ENCODE measurements around the gene HECW1. TPM values are rescaled to one million over a fixed set of nuclear protein-coding genes. Genes with fewer than 3 reads are reported as not detected.

Gene HECW1
- total RNA-seq, 6 donors from 2014 or later, result 0.10 to 1.0 (median 0.76) TPM; not detected in 1

GRCh38 chr7:43557831-43558495 is 445.5 kb downstream of the HECW1 start:
- no peak for TF ChIP-seq POLR2A (IDR thresholded peaks at IDR 0.05)
- no peak for TF ChIP-seq CTCF (IDR thresholded peaks at IDR 0.05)
- no peak for TF ChIP-seq EP300 (IDR thresholded peaks at IDR 0.05)
- Histone ChIP-seq H3K4me1 (peaks cover 0 to 9% (median 4%) of the 10 kb centered on the region in 4 donors), H3K36me3 (no peaks in the 10 kb centered on the region), H3K27ac (no peak overlapping the region), H3K27me3 (no peaks in the 10 kb centered on the region), H3K4me3 (no peak overlapping the region), H3K9me3 (no peaks in the 10 kb centered on the region)
- DNase-seq, result no peak
- no peak for ATAC-seq (ENCODE audit: low FRiP score in 2 of 2)
- WGBS, 2 donors, result 86 to 89% methylated on average over 7 of the region's 7 CpGs

- Histone ChIP-seq H3K4me3 (no peak overlapping the region), H3K9me3 (no peaks in the 10 kb centered on the region), H3K36me3 (no peaks in the 10 kb centered on the region), H3K4me1 (peaks cover 0 to 3% (median 0%) of the 10 kb centered on the region in 4 donors), H3K27ac (no peak overlapping the region), H3K27me3 (no peaks in the 10 kb centered on the region)
- DNase-seq, result no peak
- WGBS, 2 donors, result 92 to 94% methylated on average over 14 of the region's 14 CpGs
- ATAC-seq (ENCODE audit: low FRiP score in 2 of 2), result no peak
- TF ChIP-seq CTCF (IDR thresholded peaks at IDR 0.05), result no peak
- TF ChIP-seq EP300 (IDR thresholded peaks at IDR 0.05), result no peak
Observed at GRCh38 chr7:43559171-43559945, 446.9 kb downstream of the HECW1 start.

GRCh38 chr7:43559946-43560335 is 447.5 kb downstream of the HECW1 start:
- H3K36me3 ChIP-seq, result no peaks in the 10 kb centered on the region
- no peaks in the 10 kb centered on the region for H3K9me3 ChIP-seq
- H3K4me3 ChIP-seq, result no peak overlapping the region
- H3K27ac ChIP-seq, result no peak overlapping the region
- no peaks in the 10 kb centered on the region for H3K4me1 ChIP-seq
- H3K27me3 ChIP-seq, result no peaks in the 10 kb centered on the region
- TF ChIP-seq POLR2A (IDR thresholded peaks at IDR 0.05) (no peak), POLR2AphosphoS5 (IDR thresholded peaks at IDR 0.05) (no peak), CTCF (IDR thresholded peaks at IDR 0.05) (no peak), EP300 (IDR thresholded peaks at IDR 0.05) (no peak)
- 83 to 94% methylated on average over 2 of the region's 2 CpGs for WGBS, 2 donors
- ATAC-seq (ENCODE audit: low FRiP score in 2 of 2), result no peak
- no peak for DNase-seq

GRCh38 chr7:43560742-43561330 is 448.4 kb downstream of the HECW1 start:
- DNase-seq, result no peak
- TF ChIP-seq POLR2AphosphoS5 (IDR thresholded peaks at IDR 0.05), result no peak
- no peak for TF ChIP-seq EP300 (IDR thresholded peaks at IDR 0.05)
- TF ChIP-seq POLR2A (IDR thresholded peaks at IDR 0.05), result no peak
- no peak for TF ChIP-seq CTCF (IDR thresholded peaks at IDR 0.05)
- H3K9me3 ChIP-seq, result no peaks in the 10 kb centered on the region
- no peak for ATAC-seq (ENCODE audit: low FRiP score in 2 of 2)
- 80 to 93% methylated on average over 2 to 7 of the region's 7 CpGs for WGBS, 2 donors
- H3K4me1 ChIP-seq, result no peaks in the 10 kb centered on the region
- no peak overlapping the region for H3K27ac ChIP-seq
- H3K27me3 ChIP-seq, result no peaks in the 10 kb centered on the region
- no peaks in the 10 kb centered on the region for H3K36me3 ChIP-seq
- no peak overlapping the region for H3K4me3 ChIP-seq

Data from upper lobe of left lung (tissue), 6 donors.